Mucosa of stomach (tissue), 1 donor: Measurements from ENCODE around the gene XYLT1.

Source experiments
- H3K27me3 ChIP-seq: one replicate; pipeline ENCODE4 v1.7.0; 2013; ENCODE audit warnings: mild to moderate bottlenecking, low read length; ENCODE audit not compliant: control insufficient read depth, insufficient read depth
- H3K36me3 ChIP-seq: one replicate; pipeline ENCODE4 v1.7.0; 2013; ENCODE audit warnings: low read length; ENCODE audit not compliant: control insufficient read depth, insufficient read depth
- H3K4me1 ChIP-seq: one replicate; pipeline ENCODE4 v1.7.0; 2013; ENCODE audit warnings: mild to moderate bottlenecking, low read length; ENCODE audit not compliant: control insufficient read depth, insufficient read depth
- H3K4me3 ChIP-seq: one replicate; pipeline ENCODE4 v1.7.0; 2013; ENCODE audit warnings: low read length
- H3K9ac ChIP-seq: one replicate; pipeline ENCODE4 v1.7.0; 2013; ENCODE audit warnings: mild to moderate bottlenecking, low read length, moderate library complexity
- H3K9me3 ChIP-seq: one replicate; pipeline ENCODE4 v1.7.0; 2013; ENCODE audit warnings: mild to moderate bottlenecking, low read length, moderate library complexity; ENCODE audit not compliant: control insufficient read depth
- donor health status: Pancreatic carcinoma.

Gene XYLT1

DNA sequence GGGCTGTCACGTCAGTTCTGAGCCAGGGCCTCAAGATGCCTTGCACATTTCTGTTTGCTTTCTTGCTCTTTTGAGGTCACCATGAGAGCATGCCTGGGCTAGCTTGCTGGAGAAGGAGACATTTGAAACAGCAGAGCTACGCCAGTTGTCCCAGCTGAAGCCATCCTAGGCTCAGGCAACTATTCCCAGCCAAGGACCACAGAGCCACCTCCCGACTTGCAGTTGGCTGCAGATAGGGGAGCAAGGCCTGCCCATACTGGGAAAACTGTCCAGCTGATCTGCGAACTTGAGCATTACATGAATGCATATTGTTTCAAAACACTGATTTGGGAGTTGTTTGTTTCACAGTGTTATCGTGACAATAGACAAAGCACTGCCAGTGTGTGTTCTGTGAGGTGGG lies 340.8 kb downstream of the XYLT1 start:
- Histone ChIP-seq H3K4me1 (no peaks in the 10 kb centered on the region), H3K4me3 (no peak overlapping the region), H3K9ac (no peak overlapping the region), H3K36me3 (no peaks in the 10 kb centered on the region), H3K27me3 (no peaks in the 10 kb centered on the region), H3K9me3 (no peaks in the 10 kb centered on the region)

DNA sequence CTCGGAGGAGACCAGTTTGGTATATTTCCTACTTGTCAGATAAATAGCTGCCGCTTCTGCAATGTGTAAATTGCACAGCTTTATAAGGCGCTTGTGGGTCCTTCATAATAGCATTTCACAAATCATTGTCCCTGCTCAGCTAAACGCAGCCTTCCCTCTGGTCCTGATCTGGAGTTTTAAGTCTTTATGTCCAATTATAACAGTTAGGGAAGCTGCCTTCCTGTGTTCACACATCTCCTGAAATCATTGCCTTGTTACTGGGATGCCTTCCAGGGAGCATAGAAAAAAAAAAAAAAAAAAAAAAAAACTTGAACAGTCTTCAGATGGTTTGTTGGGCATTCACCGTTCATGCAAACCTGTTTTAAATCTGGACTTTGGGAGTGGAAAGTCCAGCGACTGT lies 342.0 kb downstream of the XYLT1 start:
- H3K9ac ChIP-seq, result no peak overlapping the region
- H3K4me1 ChIP-seq, result no peaks in the 10 kb centered on the region
- no peaks in the 10 kb centered on the region for H3K36me3 ChIP-seq
- H3K9me3 ChIP-seq, result no peaks in the 10 kb centered on the region
- H3K27me3 ChIP-seq, result no peaks in the 10 kb centered on the region
- no peak overlapping the region for H3K4me3 ChIP-seq

DNA sequence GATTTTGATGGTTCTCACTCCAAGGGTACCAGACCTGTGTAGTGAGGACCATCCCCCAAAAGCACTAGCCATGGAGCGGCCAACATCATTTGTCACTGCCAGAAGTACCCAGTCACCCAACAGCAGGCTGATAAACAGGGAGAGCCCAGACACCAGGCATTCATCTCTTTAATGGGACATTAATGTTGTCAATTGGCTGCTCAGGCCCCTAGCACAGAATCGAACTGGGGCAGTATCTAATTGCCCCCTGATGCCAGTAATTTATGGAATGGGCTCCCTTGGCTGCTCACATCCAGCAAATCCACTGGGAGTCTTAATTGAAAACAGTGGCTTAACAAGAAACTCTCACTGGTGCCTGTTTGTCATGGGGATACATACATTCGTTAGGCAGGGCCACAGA lies 344.6 kb downstream of the XYLT1 start:
- Histone ChIP-seq H3K9me3 (no peaks in the 10 kb centered on the region), H3K9ac (no peak overlapping the region), H3K36me3 (no peaks in the 10 kb centered on the region), H3K27me3 (no peaks in the 10 kb centered on the region), H3K4me1 (no peaks in the 10 kb centered on the region), H3K4me3 (no peak overlapping the region)

DNA sequence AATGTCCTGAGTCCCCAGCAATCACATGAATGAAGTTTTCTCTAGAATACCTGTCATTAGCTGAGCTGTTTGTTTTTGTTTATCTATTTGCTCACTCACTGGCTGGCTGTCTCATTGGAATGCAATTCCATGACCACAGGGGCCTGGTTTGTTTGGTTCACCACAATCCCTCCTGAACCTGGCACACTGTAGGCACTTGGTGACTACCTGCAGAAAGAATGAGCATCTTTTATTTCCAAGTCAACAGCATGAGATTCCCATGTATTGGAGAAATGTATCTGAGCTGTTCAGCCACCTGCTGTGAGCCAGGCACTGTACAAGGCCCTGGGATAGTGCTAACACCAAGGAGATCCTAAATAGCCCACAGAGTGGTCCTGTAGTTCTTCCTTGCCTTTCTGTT lies 345.1 kb downstream of the XYLT1 start:
- Histone ChIP-seq H3K9ac (no peak overlapping the region), H3K27me3 (no peaks in the 10 kb centered on the region), H3K4me1 (no peaks in the 10 kb centered on the region), H3K9me3 (no peaks in the 10 kb centered on the region), H3K36me3 (no peaks in the 10 kb centered on the region), H3K4me3 (no peak overlapping the region)

DNA sequence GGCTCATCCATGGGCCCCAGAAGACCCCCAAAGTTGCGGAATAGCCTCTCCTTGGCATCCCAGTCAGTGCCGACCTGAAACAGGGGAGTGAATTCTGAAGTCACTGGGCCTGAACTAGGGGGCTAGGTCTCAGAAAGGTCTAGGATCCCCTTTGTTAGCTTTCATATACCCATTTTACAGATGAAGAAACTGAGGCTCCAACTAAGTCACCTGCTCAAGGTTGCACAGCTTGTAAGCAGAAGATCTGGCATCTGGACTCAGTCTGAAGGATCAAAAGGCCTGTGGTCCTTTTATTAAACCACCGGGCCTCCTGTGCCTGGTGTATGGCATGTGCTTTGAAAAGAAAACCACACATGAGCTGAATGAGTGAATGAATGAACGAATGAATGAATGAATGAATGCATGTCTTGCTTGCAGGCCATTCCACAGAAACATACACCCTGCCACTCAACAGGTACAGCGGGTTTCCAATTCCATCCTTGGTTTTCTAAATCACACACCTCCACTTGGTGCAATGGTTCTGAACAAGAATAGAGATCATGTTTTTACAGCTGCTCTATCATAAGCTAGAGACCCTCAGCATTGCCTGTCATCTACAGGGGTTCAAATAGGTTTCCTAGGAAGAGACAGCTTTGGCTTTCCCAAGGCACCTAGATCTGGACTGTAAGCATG lies 352.7 kb downstream of the XYLT1 start:
- Histone ChIP-seq H3K36me3 (peaks cover 7% of the 10 kb centered on the region), H3K4me3 (no peak overlapping the region), H3K9me3 (no peaks in the 10 kb centered on the region), H3K9ac (no peak overlapping the region), H3K4me1 (no peaks in the 10 kb centered on the region), H3K27me3 (no peaks in the 10 kb centered on the region)

DNA sequence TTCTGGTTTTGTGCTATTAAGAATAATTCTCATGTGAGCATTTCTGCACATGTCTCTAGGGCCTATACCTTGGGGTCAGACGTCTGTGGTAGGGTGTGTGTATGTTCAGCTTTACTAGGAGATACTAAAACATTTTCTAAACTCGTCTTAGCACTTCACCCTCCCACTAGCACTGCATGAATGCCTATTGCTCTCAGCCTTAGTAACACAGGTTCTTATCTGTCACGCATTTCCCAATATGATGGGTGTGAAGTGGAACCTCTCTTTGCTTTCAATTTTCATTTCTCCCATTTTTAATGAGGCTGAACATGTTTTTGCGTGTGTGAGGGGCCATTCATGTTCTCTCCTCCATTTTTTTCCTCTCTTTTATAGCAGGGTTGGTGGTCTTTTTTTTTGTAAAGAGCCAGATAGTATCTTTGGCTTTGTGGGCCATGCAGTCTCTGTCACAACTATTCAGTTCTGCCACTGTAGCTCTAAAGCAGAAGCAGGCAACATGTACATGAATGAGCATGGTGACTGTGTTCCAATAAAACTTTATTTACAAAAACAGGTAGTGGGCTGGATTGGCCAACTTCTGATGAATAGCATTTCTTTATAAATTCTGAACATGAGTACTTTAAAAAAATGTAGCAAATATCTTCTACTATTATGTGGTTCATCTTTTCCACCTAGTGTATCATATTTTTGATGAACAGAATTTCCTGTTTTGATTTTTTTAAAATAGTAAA lies 354.0 kb downstream of the XYLT1 start:
- Histone ChIP-seq H3K4me1 (no peaks in the 10 kb centered on the region), H3K36me3 (peaks cover 7% of the 10 kb centered on the region), H3K9ac (no peak overlapping the region), H3K9me3 (no peaks in the 10 kb centered on the region), H3K4me3 (no peak overlapping the region), H3K27me3 (no peaks in the 10 kb centered on the region)

DNA sequence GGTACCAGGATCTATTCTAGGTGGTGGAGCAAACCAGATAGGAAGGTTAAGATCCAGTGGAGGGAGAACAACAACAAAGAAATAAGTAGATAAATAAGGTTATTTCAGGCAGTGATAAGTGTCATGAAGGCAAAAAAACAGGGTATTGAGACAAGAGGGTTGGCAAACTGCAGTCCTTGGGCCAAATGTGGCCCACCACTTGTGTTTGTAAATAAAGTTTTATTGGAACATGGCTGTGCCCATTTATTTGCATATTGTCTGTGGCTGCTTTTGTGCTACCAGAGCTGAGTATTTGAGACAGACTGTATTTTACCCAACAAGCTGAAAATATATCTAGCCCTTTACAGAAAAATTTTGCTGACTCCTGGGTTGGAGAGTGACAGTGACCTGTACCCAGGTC lies 361.3 kb downstream of the XYLT1 start:
- Histone ChIP-seq H3K4me1 (no peaks in the 10 kb centered on the region), H3K4me3 (no peak overlapping the region), H3K9me3 (no peaks in the 10 kb centered on the region), H3K36me3 (no peaks in the 10 kb centered on the region), H3K27me3 (no peaks in the 10 kb centered on the region), H3K9ac (no peak overlapping the region)

DNA sequence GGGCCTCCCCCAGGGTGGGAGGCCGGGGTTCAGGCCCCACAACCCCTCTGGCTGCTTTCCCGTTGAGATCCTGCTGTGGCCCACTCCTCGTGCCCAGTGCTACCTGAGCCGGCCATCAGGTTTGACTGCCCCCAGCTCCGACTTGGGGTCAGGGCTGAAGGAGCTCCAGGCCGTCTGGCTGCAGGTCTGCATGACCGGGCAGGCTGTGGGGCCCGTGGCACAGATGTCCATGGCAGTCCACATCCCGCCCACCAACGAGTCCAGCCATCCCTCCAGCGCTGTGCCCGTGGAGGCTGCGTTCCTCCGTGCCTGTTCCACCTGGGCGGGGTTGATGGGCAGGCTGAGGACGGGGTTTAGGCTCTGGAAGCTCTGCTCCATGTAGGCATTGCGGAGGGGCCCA lies 362.2 kb downstream of the XYLT1 start:
- no peaks in the 10 kb centered on the region for H3K4me1 ChIP-seq
- H3K9me3 ChIP-seq, result no peaks in the 10 kb centered on the region
- no peaks in the 10 kb centered on the region for H3K27me3 ChIP-seq
- H3K36me3 ChIP-seq, result no peaks in the 10 kb centered on the region
- H3K9ac ChIP-seq, result no peak overlapping the region
- H3K4me3 ChIP-seq, result no peak overlapping the region

DNA sequence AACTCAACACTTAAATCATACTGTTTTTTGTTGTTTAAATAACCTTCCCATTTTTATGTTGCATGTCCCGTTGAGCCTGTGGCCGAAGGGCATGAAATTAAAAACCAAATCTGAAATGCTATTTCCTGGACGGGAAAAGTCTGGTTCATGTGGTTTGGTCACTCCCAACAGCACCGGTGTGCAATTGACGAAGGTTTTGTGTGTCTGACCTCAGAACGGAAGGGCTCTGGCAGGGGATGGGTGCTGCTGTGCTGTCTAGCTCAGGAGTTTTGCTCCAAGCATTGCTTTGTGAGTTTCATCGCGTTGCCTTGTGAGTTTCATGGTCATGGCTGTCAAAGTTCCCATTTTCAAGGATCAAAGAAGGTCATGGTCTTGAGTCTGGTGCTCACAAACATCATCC lies 363.3 kb downstream of the XYLT1 start:
- no peak overlapping the region for H3K9ac ChIP-seq
- H3K4me1 ChIP-seq, result no peaks in the 10 kb centered on the region
- no peak overlapping the region for H3K4me3 ChIP-seq
- H3K9me3 ChIP-seq, result no peaks in the 10 kb centered on the region
- no peaks in the 10 kb centered on the region for H3K36me3 ChIP-seq
- no peaks in the 10 kb centered on the region for H3K27me3 ChIP-seq

DNA sequence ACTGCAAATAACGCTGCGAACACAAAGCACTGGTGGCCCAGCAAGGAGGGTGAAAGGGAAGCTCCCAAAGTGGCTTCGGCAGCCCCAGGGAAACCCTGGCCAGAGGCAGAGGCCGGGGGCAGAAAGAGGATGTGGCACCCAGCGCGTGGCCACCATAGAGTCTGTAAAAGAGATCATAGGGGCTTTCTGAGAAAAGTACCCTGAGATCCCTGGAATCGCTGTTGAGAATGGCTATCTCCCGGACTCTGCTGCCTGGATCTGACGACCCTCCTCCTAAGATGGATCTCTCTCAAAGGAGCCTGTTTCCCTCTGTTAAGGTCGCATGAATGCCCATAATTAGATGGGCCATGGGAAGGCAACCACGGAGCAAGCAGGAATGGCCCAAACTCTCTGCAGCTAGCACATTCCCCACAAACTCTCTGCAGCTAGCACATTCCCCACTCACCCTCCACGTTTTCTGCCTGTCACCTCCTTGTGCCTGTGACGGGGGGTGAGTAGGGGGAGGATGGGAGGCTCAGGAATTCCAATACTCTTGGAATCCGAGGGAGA lies 364.4 kb downstream of the XYLT1 start:
- H3K4me1 ChIP-seq, result no peaks in the 10 kb centered on the region
- H3K4me3 ChIP-seq, result no peak overlapping the region
- no peak overlapping the region for H3K9ac ChIP-seq

DNA sequence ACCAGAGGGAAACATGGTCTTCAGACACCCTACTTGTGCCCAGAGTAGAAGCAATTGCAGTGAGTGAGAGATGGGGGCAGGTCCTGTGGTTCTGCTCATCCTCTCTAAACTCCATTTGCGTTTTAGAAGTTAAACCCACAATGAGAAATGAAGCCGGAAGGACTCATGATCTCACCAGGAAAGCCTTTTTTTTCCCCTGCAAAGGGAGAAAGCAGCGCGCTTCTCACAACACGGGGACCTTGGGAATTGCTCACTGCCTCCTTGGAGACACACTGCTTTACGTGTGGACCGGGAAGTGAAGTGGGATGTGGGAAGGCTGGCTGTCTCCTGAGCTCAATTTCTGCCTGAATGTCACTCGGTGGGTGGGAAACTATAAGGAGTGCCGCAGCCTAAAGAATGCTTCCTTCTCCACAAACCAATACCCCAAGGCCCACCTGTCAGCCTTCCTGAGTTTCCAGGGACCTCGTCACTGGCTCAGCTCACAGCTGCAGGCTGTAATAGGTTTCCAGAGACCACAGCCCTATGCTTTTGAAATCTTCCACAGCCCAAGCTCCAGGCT lies 365.4 kb downstream of the XYLT1 start:
- no peaks in the 10 kb centered on the region for H3K9me3 ChIP-seq
- no peaks in the 10 kb centered on the region for H3K4me1 ChIP-seq
- no peaks in the 10 kb centered on the region for H3K27me3 ChIP-seq
- no peak overlapping the region for H3K4me3 ChIP-seq
- no peaks in the 10 kb centered on the region for H3K36me3 ChIP-seq
- no peak overlapping the region for H3K9ac ChIP-seq

More for the DNA sequence above, 364.4 kb downstream of the XYLT1 start:
- Histone ChIP-seq H3K27me3 (no peaks in the 10 kb centered on the region), H3K36me3 (no peaks in the 10 kb centered on the region), H3K9me3 (no peaks in the 10 kb centered on the region)

DNA sequence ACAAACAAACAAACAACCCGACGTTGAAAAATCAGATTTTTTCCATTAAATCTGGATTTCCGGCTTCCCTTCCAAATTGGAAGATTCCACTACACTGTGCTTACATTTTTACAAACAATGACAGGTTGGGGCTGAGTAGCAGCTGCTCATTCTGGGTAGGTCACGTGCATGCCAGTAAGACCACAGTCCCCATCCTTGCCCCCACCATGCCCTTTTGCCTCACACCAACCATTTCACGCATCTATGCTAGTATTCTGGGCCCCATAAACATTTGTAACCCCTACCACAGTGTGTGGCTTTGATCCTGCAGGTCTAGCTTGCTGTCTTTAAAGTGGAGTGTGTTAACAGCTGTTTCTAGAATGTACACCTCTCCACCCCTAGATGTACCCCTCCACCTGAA lies 366.1 kb downstream of the XYLT1 start:
- H3K36me3 ChIP-seq, result no peaks in the 10 kb centered on the region
- no peaks in the 10 kb centered on the region for H3K9me3 ChIP-seq
- no peaks in the 10 kb centered on the region for H3K27me3 ChIP-seq
- no peaks in the 10 kb centered on the region for H3K4me1 ChIP-seq
- no peak overlapping the region for H3K9ac ChIP-seq
- no peak overlapping the region for H3K4me3 ChIP-seq
